ENCODE measurements around the gene ALDH1L1.

ALDH1L1 gene

GRCh38 chr3:126180477-126181397 lies at the start of gene ALDH1L1:
Gene ALDH1L1 (minus strand): TSS chr3:126180586. CDS start chr3:126160979, 19,607 bp downstream.
- DNase-seq = no peak

GRCh38 chr3:126226374-126226773 lies 46.0 kb upstream of the ALDH1L1 start:
- DNase-seq = no peak

GRCh38 chr3:126216416-126216815 lies 36.0 kb upstream of the ALDH1L1 start:
- DNase-seq = no peak

GRCh38 chr3:126213379-126214028 lies 33.1 kb upstream of the ALDH1L1 start:
- DNase-seq = no peak

- no peak for DNase-seq
Observed at GRCh38 chr3:126212620-126213378, 32.4 kb upstream of the ALDH1L1 start.

- no peak for DNase-seq
Observed at GRCh38 chr3:126212250-126212619, 31.8 kb upstream of the ALDH1L1 start.

GRCh38 chr3:126211569-126211968 lies 31.2 kb upstream of the ALDH1L1 start:
- no peak for DNase-seq

GRCh38 chr3:126210606-126211005 lies 30.2 kb upstream of the ALDH1L1 start:
- no peak for DNase-seq

GRCh38 chr3:126209741-126210140 lies 29.4 kb upstream of the ALDH1L1 start:
- DNase-seq = no peak

GRCh38 chr3:126208606-126209256 lies 28.3 kb upstream of the ALDH1L1 start:
- DNase-seq = peak; percentile 50

- DNase-seq = no peak
Observed at GRCh38 chr3:126208182-126208581, 27.8 kb upstream of the ALDH1L1 start.

- no peak for DNase-seq
Observed at GRCh38 chr3:126207166-126207565, 26.8 kb upstream of the ALDH1L1 start.

- no peak for DNase-seq
Observed at GRCh38 chr3:126205717-126206655, 25.6 kb upstream of the ALDH1L1 start.

GRCh38 chr3:126202680-126203079 lies 22.3 kb upstream of the ALDH1L1 start:
- DNase-seq = no peak

- no peak for DNase-seq
Observed at GRCh38 chr3:126202276-126202675, 21.9 kb upstream of the ALDH1L1 start.

- no peak for DNase-seq
Observed at GRCh38 chr3:126201168-126201567, 20.8 kb upstream of the ALDH1L1 start.

GRCh38 chr3:126200534-126200933 lies 20.1 kb upstream of the ALDH1L1 start:
- DNase-seq = no peak

- DNase-seq = no peak
Observed at GRCh38 chr3:126199256-126199655, 18.9 kb upstream of the ALDH1L1 start.

- DNase-seq = no peak
Observed at GRCh38 chr3:126197854-126198584, 17.6 kb upstream of the ALDH1L1 start.

GRCh38 chr3:126197343-126197742 lies 17.0 kb upstream of the ALDH1L1 start:
- DNase-seq = no peak

- DNase-seq = no peak
Observed at GRCh38 chr3:126194713-126195305, 14.4 kb upstream of the ALDH1L1 start.
